ENCODE measurements around the gene AHR. TPM values are rescaled to one million over a fixed set of nuclear protein-coding genes. Genes with fewer than 3 reads are reported as not detected.

Gene AHR
- 13.3 to 20.9 TPM (median 16.8 TPM) in 5 replicates for total RNA-seq (2022; extraction: Qiagen RNA extraction; ENCODE audit: low read depth)

DNA sequence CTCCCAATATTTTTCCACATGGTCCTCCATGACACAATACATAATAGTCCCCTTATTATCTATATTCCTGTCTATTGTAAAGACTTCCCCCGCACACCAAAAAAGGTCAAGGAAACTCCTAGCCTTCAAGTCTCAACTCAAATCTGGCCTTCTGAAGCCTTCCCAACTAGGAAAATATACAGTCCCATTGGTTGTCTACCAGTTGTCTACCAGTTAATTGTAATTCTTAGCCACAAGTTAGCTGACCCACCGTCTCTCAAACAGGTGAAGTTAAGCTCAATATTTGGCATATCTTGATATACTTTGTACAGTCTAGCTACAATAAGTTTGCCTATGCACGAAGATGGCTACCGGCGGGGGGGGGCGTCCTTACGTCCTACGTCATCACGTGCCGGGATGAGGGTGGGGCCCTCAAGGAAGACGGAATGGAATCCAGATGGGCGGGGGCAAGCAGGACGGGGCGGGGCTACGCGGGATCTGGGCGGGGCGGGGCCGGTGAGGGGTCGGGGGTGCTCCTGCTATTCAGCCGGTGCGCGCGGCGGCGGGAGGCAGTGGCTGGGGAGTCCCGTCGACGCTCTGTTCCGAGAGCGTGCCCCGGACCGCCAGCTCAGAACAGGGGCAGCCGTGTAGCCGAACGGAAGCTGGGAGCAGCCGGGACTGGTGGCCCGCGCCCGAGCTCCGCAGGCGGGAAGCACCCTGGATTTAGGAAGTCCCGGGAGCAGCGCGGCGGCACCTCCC lies at the start of gene AHR:
Gene AHR, plus strand, starts transcription at position 551 of the 738 bp plus-strand sequence. CDS start 613 bp downstream, outside the sequence.

Data from A549 treated with DMSO at 1 μM for 4 hours (cell line).